ENCODE data around the gene C17orf114.

The C17orf114 gene

GRCh38 chr17:4802228-4802627 lies at the start of gene C17orf114:
Gene C17orf114 (minus strand): TSS chr17:4802328.
- ChIA-PET CTCF (no interaction called here), POLR2A (no interaction called here)
- no peak for DNase-seq (ENCODE audit: low read depth, low spot score)
- H3K9me3 ChIP-seq (ENCODE audit: control insufficient read depth, insufficient read depth, low read length), result no peaks in the 10 kb centered on the region; the same call in 1 of the 2 replicates
- no peaks in the 10 kb centered on the region for H3K27me3 ChIP-seq (ENCODE audit: control insufficient read depth, insufficient read depth, low read length)
- TF ChIP-seq, protein P1, sequence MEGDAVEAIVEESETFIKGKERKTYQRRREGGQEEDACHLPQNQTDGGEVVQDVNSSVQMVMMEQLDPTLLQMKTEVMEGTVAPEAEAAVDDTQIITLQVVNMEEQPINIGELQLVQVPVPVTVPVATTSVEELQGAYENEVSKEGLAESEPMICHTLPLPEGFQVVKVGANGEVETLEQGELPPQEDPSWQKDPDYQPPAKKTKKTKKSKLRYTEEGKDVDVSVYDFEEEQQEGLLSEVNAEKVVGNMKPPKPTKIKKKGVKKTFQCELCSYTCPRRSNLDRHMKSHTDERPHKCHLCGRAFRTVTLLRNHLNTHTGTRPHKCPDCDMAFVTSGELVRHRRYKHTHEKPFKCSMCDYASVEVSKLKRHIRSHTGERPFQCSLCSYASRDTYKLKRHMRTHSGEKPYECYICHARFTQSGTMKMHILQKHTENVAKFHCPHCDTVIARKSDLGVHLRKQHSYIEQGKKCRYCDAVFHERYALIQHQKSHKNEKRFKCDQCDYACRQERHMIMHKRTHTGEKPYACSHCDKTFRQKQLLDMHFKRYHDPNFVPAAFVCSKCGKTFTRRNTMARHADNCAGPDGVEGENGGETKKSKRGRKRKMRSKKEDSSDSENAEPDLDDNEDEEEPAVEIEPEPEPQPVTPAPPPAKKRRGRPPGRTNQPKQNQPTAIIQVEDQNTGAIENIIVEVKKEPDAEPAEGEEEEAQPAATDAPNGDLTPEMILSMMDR (IDR thresholded peaks at IDR 0.05; ENCODE audit: low read depth, low read length), result no peak
- H3K27ac ChIP-seq (ENCODE audit: low read depth, low read length), result no peak within 1 kb of the TSS
- no peak within 1 kb of the TSS for H3K4me3 ChIP-seq (ENCODE audit: low read depth, low read length)

DNA sequence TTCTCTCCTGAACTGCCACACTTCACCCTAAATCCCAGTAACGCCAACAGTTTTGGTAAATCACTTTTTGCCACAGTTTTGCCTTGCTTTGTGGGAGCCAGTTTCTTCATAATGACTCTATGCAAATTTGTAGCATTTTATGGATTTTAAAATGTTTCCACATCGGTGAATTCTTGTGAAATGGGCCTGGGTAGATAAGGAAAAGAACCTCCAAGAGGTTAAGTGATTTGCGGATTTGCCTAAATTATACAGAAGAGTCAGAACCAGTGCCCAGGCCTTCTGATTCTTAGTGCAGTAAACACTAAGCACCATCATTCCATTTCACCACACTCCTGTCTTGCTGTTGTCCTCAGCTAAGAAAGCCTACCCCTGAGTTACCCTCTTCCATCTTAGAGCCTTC lies 49.0 kb upstream of the C17orf114 start:
- Histone ChIP-seq H3K9me3 (ENCODE audit: control insufficient read depth, insufficient read depth, low read length) (no peaks in the 10 kb centered on the region), H3K27me3 (ENCODE audit: control insufficient read depth, insufficient read depth, low read length) (no peaks in the 10 kb centered on the region), H3K4me3 (ENCODE audit: low read depth, low read length) (no peak overlapping the region), H3K27ac (ENCODE audit: low read depth, low read length) (no peak overlapping the region)
- DNase-seq (ENCODE audit: low read depth, low spot score), result no peak
- TF ChIP-seq, protein P1 (IDR thresholded peaks at IDR 0.05; ENCODE audit: low read depth, low read length), result no peak
- ChIA-PET CTCF (interaction anchor here (1.2 kb wide), 1 partner anchor 13 kb away, joined by 3 read pairs; no protein-coding TSS in a partner anchor), POLR2A (no interaction called here)

DNA sequence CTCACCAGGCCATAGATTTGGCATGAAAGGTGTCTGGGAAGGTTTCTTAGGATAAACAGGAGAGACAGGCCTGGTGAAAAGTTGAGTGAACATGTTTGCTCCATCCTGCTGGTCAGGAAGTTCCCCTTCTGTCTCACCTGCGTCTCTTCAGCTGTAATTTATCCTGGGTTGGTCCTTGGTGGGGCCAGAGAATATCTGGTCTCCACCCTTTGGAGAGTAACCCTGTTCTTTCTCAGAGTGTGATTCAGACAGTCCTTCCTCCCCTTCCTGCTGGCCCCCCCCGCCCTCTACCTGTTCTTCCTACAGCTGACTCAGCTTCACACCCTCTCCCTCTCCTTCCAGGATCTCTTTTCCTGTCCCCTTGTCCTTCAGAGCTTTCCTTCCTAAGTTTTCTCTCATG lies 48.1 kb upstream of the C17orf114 start:
- no peaks in the 10 kb centered on the region for H3K27me3 ChIP-seq (ENCODE audit: control insufficient read depth, insufficient read depth, low read length)
- DNase-seq (ENCODE audit: low read depth, low spot score), result no peak
- no peaks in the 10 kb centered on the region for H3K9me3 ChIP-seq (ENCODE audit: control insufficient read depth, insufficient read depth, low read length)
- H3K4me3 ChIP-seq (ENCODE audit: low read depth, low read length), result no peak overlapping the region
- ChIA-PET CTCF (interaction anchor here (0.5 kb wide), 1 partner anchor 293 kb away, joined by 3 read pairs; no protein-coding TSS in a partner anchor), POLR2A (interaction anchor here (0.7 kb wide), 1 partner anchor 31 kb away, joined by 3 read pairs; no protein-coding TSS in a partner anchor)
- no peak overlapping the region for H3K27ac ChIP-seq (ENCODE audit: low read depth, low read length)
- TF ChIP-seq, protein P1 (IDR thresholded peaks at IDR 0.05; ENCODE audit: low read depth, low read length), result no peak

DNA sequence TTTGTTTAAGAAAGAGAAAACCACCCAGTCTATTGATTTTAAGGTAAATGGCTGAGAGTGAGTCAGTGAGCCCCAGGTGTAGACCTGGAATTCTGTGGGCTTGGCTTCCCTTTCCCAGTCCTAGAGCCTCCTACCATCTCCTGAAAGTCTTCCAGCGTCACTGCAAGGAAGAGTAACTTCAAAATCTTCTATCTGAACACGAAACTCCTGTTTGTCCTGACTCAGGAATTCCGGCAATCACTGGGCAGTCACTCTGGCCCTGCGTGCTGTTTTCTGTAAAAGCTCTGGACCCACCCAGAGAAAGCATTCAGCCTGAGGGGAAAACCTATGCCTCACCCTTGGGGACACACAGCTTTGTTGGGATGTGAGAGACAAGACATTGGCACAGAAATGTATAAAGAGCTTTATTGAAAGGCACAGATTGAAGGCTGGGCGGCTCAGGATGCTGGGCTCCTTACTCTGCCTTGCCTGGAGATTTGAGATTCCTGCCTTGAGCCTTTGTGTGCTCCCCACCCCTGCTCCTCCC lies 46.9 kb upstream of the C17orf114 start:
- ChIA-PET CTCF (no interaction called here), POLR2A (no interaction called here)
- Histone ChIP-seq H3K27me3 (ENCODE audit: control insufficient read depth, insufficient read depth, low read length) (no peaks in the 10 kb centered on the region), H3K4me3 (ENCODE audit: low read depth, low read length) (no peak overlapping the region), H3K27ac (ENCODE audit: low read depth, low read length) (no peak overlapping the region), H3K9me3 (ENCODE audit: control insufficient read depth, insufficient read depth, low read length) (no peaks in the 10 kb centered on the region)
- DNase-seq (ENCODE audit: low read depth, low spot score), result no peak
- TF ChIP-seq, protein P1 (IDR thresholded peaks at IDR 0.05; ENCODE audit: low read depth, low read length), result no peak

DNA sequence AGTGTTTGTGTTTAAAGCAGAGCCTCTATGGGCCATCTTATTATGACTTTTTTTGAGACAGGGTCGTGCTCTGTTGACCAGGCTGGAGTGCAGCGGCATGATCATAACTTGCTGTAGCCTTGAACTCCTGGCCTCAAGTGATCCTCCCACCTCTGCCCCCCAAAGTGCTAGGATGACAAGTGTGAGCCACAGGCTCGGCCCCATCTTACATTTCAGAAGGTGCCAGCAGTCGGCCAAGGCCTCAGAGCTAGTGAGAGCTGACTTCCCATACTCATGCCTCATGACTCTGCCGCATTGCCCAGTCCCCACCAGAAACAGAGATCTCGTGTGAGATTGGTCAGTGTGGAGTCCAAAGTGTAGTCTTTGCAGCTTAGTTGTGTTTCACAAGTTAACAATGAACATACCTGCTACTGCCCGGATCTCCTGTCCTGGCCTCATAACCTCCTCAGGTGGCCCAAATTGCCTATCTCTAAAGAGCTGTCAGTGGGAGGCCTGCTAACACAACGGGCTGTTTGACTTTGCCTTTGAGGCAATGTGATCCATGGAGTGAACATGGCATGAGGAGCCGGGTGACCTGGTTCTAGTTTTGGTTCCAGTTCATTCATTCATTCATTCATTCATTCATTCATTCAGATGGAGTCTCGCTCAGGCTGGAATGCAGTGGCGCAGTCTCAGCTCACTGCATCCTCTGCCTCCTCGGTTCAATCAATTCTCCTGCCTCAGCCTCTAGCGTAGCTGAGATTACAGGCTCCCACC lies 44.7 kb upstream of the C17orf114 start:
- TF ChIP-seq, protein P1 (IDR thresholded peaks at IDR 0.05; ENCODE audit: low read depth, low read length), result no peak
- no peak for DNase-seq (ENCODE audit: low read depth, low spot score)
- CTCF ChIA-PET, result interaction anchor here (1.5 kb wide), 1 partner anchor 57 kb away, joined by 4 read pairs; no protein-coding TSS in a partner anchor
- Histone ChIP-seq H3K27me3 (ENCODE audit: control insufficient read depth, insufficient read depth, low read length) (no peaks in the 10 kb centered on the region), H3K9me3 (ENCODE audit: control insufficient read depth, insufficient read depth, low read length) (no peaks in the 10 kb centered on the region), H3K27ac (ENCODE audit: low read depth, low read length) (no peak overlapping the region), H3K4me3 (ENCODE audit: low read depth, low read length) (no peak overlapping the region)
- POLR2A ChIA-PET, result no interaction called here

Data from AG04450 (cell line).